HepG2 (cell line): ENCODE measurements around the gene EPHA1. TPM values are rescaled to one million over a fixed set of nuclear protein-coding genes. Genes with fewer than 3 reads are reported as not detected.

Source experiments
- AFF4 ChIP-seq: sonication (generic); formaldehyde crosslinking; IDR thresholded peaks from 2 replicates; pipeline ENCODE4 v1.4.0; 2020; ENCODE audit warnings: missing genetic modification reagents
- EEA1 ChIP-seq: sonication (generic); formaldehyde crosslinking; IDR thresholded peaks from 2 replicates; pipeline ENCODE4 v1.5.1; 2020; ENCODE audit warnings: mild to moderate bottlenecking, missing genetic modification reagents, borderline replicate concordance
- FIP1L1 ChIP-seq: fragments of 200-400 bp; formaldehyde crosslinking; IDR thresholded peaks from 2 replicates; pipeline ENCODE4 v1.6.1; 2018; ENCODE audit warnings: low read depth, mild to moderate bottlenecking, low read length, moderate library complexity, borderline replicate concordance; ENCODE audit not compliant: insufficient read depth
- FOSL2 ChIP-seq: sonication (generic); formaldehyde crosslinking; IDR thresholded peaks from 2 replicates; pipeline ENCODE4 v1.4.0; 2020; ENCODE audit warnings: missing genetic modification reagents
- GTF3A ChIP-seq: sonication (generic); formaldehyde crosslinking; conservative IDR thresholded peaks from 2 replicates; pipeline ENCODE4 v1.4.0; 2020; ENCODE audit warnings: mild to moderate bottlenecking, missing genetic modification reagents
- HIVEP1 ChIP-seq: sonication (generic); formaldehyde crosslinking; IDR thresholded peaks from 2 replicates; pipeline ENCODE4 v1.4.0; 2020; ENCODE audit warnings: mild to moderate bottlenecking, missing genetic modification reagents
- HNRNPH1 ChIP-seq: fragments of 200-400 bp; formaldehyde crosslinking; optimal IDR thresholded peaks from 2 replicates; pipeline ENCODE3; 2017; ENCODE audit warnings: mild to moderate bottlenecking, low read depth, low read length
- HOXA5 ChIP-seq: sonication (generic); formaldehyde crosslinking; IDR thresholded peaks from 2 replicates; pipeline ENCODE4 v1.4.0; 2020; ENCODE audit warnings: missing genetic modification reagents
- MED1 ChIP-seq: sonication (generic); formaldehyde crosslinking; IDR thresholded peaks from 2 replicates; pipeline ENCODE4 v1.4.0; 2020; ENCODE audit warnings: missing genetic modification reagents
- MEF2D ChIP-seq: sonication (generic); formaldehyde crosslinking; IDR thresholded peaks from 2 replicates; pipeline ENCODE4 v1.5.1; 2020; ENCODE audit warnings: mild to moderate bottlenecking, missing genetic modification reagents
- PBX2 ChIP-seq: IDR thresholded peaks from 2 replicates; pipeline ENCODE4 v1.6.1; 2016; ENCODE audit warnings: control low read depth
- REPIN1 ChIP-seq: sonication (generic); formaldehyde crosslinking; IDR thresholded peaks from 2 replicates; pipeline ENCODE4 v1.8.0; 2022; ENCODE audit warnings: missing genetic modification reagents, low read depth, mild to moderate bottlenecking, borderline replicate concordance
- SRSF9 ChIP-seq: fragments of 200-400 bp; formaldehyde crosslinking; IDR thresholded peaks from 2 replicates; pipeline ENCODE4 v1.6.1; 2018; ENCODE audit warnings: borderline replicate concordance, mild to moderate bottlenecking, low read depth, low read length; ENCODE audit not compliant: insufficient read depth, poor library complexity, severe bottlenecking
- ZBTB2 ChIP-seq: sonication (generic); formaldehyde crosslinking; IDR thresholded peaks from 2 replicates; pipeline ENCODE4 v1.8.0; 2022; ENCODE audit warnings: low read depth, missing genetic modification reagents
- ZBTB37 ChIP-seq: sonication (generic); formaldehyde crosslinking; IDR thresholded peaks from 2 replicates; pipeline ENCODE4 v1.4.0; 2020; ENCODE audit warnings: mild to moderate bottlenecking, missing genetic modification reagents
- ZBTB49 ChIP-seq: sonication (generic); formaldehyde crosslinking; IDR thresholded peaks from 2 replicates; pipeline ENCODE4 v1.4.0; 2020; ENCODE audit warnings: missing genetic modification reagents, borderline replicate concordance
- ZNF3 ChIP-seq: IDR thresholded peaks from 2 replicates; pipeline ENCODE4 v1.7.0; 2017; ENCODE audit warnings: inconsistent platforms
- ZNF335 ChIP-seq: sonication (generic); formaldehyde crosslinking; IDR thresholded peaks from 2 replicates; pipeline ENCODE4 v1.4.0; 2020; ENCODE audit warnings: missing genetic modification reagents
- ZNF709 ChIP-seq: sonication (generic); formaldehyde crosslinking; IDR thresholded peaks from 2 replicates; pipeline ENCODE4 v1.5.0; 2020; ENCODE audit warnings: mild to moderate bottlenecking, missing genetic modification reagents
- polyA plus RNA-seq, 8 experiments: library from polyadenylated mRNA; depleted of rRNA in 3 of 8; stranded (reverse) in 7 of 8; unstranded in 1 of 8; fragments of >200 nt; fragmentation: Illumina TruSeq in 4 of 8; extraction: Trizol in 4 of 8; gene quantifications; 2 replicates each; pipeline versions ENCODE4 v1.2.1 to v1.2.3, GENCODE V29; 2011 to 2016; ENCODE audit warnings: low read depth in 4 of 8, missing spikeins in 1 of 8, mixed read lengths in 1 of 8; ENCODE audit not compliant: insufficient read depth in 1 of 8
- total RNA-seq, 5 experiments: library from RNA; depleted of rRNA; stranded (reverse); fragments of >200 nt; fragmentation: Illumina TruSeq; extraction: Trizol; gene quantifications; 2 replicates each; pipeline ENCODE4 v1.2.3, GENCODE V29; 2016; ENCODE audit warnings: low read depth in 1 of 5

Gene EPHA1
- total and polyA plus RNA-seq, 2 of the 13 experiments (the other 11 are each of a cell fraction or from before 2014, with no cell fraction given), result 4.6 to 17.1 TPM

GRCh38 chr7:143380646-143381426, 27.8 kb downstream of the EPHA1 start, which contains the start of gene ZYX (continued):
- TF ChIP-seq ZBTB2 (CRISPR knock-in tag), result peak; percentile 57; the same call in 1 of the 2 replicates
- no peak for TF ChIP-seq HOXA5 (CRISPR knock-in tag)
- TF ChIP-seq AFF4 (CRISPR knock-in tag), result no peak
- TF ChIP-seq EEA1 (CRISPR knock-in tag), result no peak
- no peak for TF ChIP-seq ZNF335
- peak; percentile 62; the same call in 1 of the 2 replicates for TF ChIP-seq HIVEP1 (CRISPR knock-in tag)
- TF ChIP-seq ZNF709 (CRISPR knock-in tag), result peak; percentile 78; the same call in 1 of the 2 replicates
- TF ChIP-seq ZBTB49 (CRISPR knock-in tag), result no peak
- no peak for TF ChIP-seq ZNF3
- TF ChIP-seq MED1, result peak; percentile 42; the same call in 1 of the 2 replicates
- no peak for TF ChIP-seq GTF3A (CRISPR knock-in tag)
- TF ChIP-seq PBX2 (CRISPR knock-in tag), result no peak
- TF ChIP-seq SRSF9, result no peak
- TF ChIP-seq HNRNPH1, result no peak
- TF ChIP-seq FOSL2 (CRISPR knock-in tag), result peak; percentile 92
- no peak for TF ChIP-seq REPIN1 (CRISPR knock-in tag)
- no peak for TF ChIP-seq MEF2D (CRISPR knock-in tag)
- TF ChIP-seq FIP1L1, result no peak
- TF ChIP-seq ZBTB37 (CRISPR knock-in tag), result no peak
